Common myeloid progenitor, CD34-positive (primary cell): ENCODE measurements around the gene IDH3B.

ENCODE experiments used
- CTCF ChIA-PET: fragments of 350-600 bp; sonication (Branson Sonifier 250); formaldehyde crosslinking; loops from one replicate; lab custom pipeline; 2021; ENCODE audit warnings: antibody characterized with exemption; lab: Charles Lee
- POLR2A ChIA-PET: fragments of 350-600 bp; sonication (Branson Sonifier 250); formaldehyde crosslinking; loops from one replicate; lab custom pipeline; 2021; ENCODE audit warnings: antibody characterized with exemption; lab: Charles Lee
- DNase-seq, 3 donors: peaks; one replicate each; pipeline versions ENCODE4 v3.0.0 to v3.0.0-alpha.2; 2013
- H3K27ac ChIP-seq, 2 experiments: 1 replicate in 1 of 2; 2 replicates in 1 of 2; pipeline ENCODE4 v1.7.0; 2013; ENCODE audit warnings: inconsistent platforms in 2 of 2, low read length in 2 of 2, mild to moderate bottlenecking in 2 of 2, low read depth in 1 of 2, moderate library complexity in 1 of 2; ENCODE audit not compliant: severe bottlenecking in 2 of 2, insufficient read depth in 1 of 2, poor library complexity in 1 of 2
- H3K27me3 ChIP-seq, 5 experiments: replicated peaks in 2 of 5; 1 replicate in 3 of 5; 2 replicates in 2 of 5; pipeline versions ENCODE4 v1.6.1 to v1.7.0; 2013; ENCODE audit warnings: low read length in 4 of 5, mild to moderate bottlenecking in 2 of 5, moderate library complexity in 2 of 5, inconsistent platforms in 1 of 5; ENCODE audit not compliant: insufficient read depth in 5 of 5, control insufficient read depth in 4 of 5
- H3K36me3 ChIP-seq, 4 experiments: 1 replicate in 2 of 4; 2 replicates in 2 of 4; pipeline versions ENCODE4 v1.6.1 to v1.7.0; 2013; ENCODE audit warnings: low read length in 3 of 4, control low read depth in 1 of 4, mild to moderate bottlenecking in 1 of 4; ENCODE audit not compliant: control insufficient read depth in 4 of 4, insufficient read depth in 4 of 4
- H3K4me1 ChIP-seq, 4 experiments: 1 replicate in 3 of 4; 2 replicates in 1 of 4; pipeline versions ENCODE4 v1.6.1 to v1.7.1; 2013; ENCODE audit warnings: low read length in 3 of 4, mild to moderate bottlenecking in 3 of 4, control low read depth in 1 of 4, inconsistent platforms in 1 of 4, moderate library complexity in 1 of 4; ENCODE audit not compliant: control insufficient read depth in 4 of 4, insufficient read depth in 4 of 4; ENCODE audit errors: control extremely low read depth in 1 of 4
- H3K4me3 ChIP-seq, 7 experiments: 1 replicate in 4 of 7; 2 replicates in 3 of 7; pipeline versions ENCODE4 v1.5.1 to v1.7.0; 2013; ENCODE audit warnings: mild to moderate bottlenecking in 7 of 7, low read length in 6 of 7, moderate library complexity in 6 of 7, inconsistent platforms in 2 of 7, low read depth in 2 of 7, control low read depth in 1 of 7; ENCODE audit not compliant: insufficient read depth in 4 of 7, control insufficient read depth in 1 of 7; ENCODE audit errors: extremely low read depth in 1 of 7
- H3K9me3 ChIP-seq, 5 experiments: 1 replicate in 4 of 5; 2 replicates in 1 of 5; pipeline versions ENCODE4 v1.6.1 to v1.7.1; 2013; ENCODE audit warnings: low read length in 4 of 5, mild to moderate bottlenecking in 2 of 5, inconsistent platforms in 1 of 5, low read depth in 1 of 5, moderate library complexity in 1 of 5; ENCODE audit not compliant: control insufficient read depth in 4 of 5, insufficient read depth in 2 of 5; ENCODE audit errors: control extremely low read depth in 1 of 5
- WGBS: methylation state at CpG from one replicate; pipeline ENCODE4 v1.1.5; 2013; ENCODE audit not compliant: insufficient coverage; 5-methylcytosine and 5-hydroxymethylcytosine counted together

Gene IDH3B

GRCh38 chr20:2692036-2692885 is 28.2 kb upstream of the IDH3B start, which contains the start of gene EBF4:
Gene EBF4 (plus strand): TSS chr20:2692780. CDS start chr20:2693646, 866 bp downstream.
- ChIA-PET POLR2A (interaction anchor here (0.5 to 1.7 kb wide), 3 partner anchors 9 to 72 kb away, joined by 3 to 9 read pairs (median 3); no protein-coding TSS in a partner anchor), CTCF (interaction anchor here (0.9 to 4.4 kb wide), 3 partner anchors 9 to 51 kb away, joined by 3 to 24 read pairs (median 3); no protein-coding TSS in a partner anchor)
- peak in 2 of 3 donors; percentile 41 to 53 for DNase-seq
- Histone ChIP-seq H3K4me3 (peak within 1 kb of the TSS in 6 of 7 experiments; percentile 26 to 63 (median 48)), H3K27ac (no peak within 1 kb of the TSS), H3K9me3 (no peaks in the 10 kb centered on the region), H3K4me1 (peaks cover 4 to 41% (median 24%) of the 10 kb centered on the region in 4 experiments), H3K27me3 (peaks cover 0 to 60% (median 24%) of the 10 kb centered on the region in 5 experiments), H3K36me3 (no peaks in the 10 kb centered on the region)
- WGBS, result 9% methylated on average over 56 of the region's 106 CpGs

GRCh38 chr20:2691663-2692035 is 27.6 kb upstream of the IDH3B start:
- Histone ChIP-seq H3K4me1 (peaks cover 4 to 42% (median 25%) of the 10 kb centered on the region in 4 experiments), H3K27me3 (peaks cover 0 to 56% (median 24%) of the 10 kb centered on the region in 5 experiments), H3K9me3 (no peaks in the 10 kb centered on the region), H3K4me3 (no peak overlapping the region), H3K36me3 (no peaks in the 10 kb centered on the region), H3K27ac (no peak overlapping the region)
- DNase-seq, result no peak
- CTCF ChIA-PET, result interaction anchor here (1.0 to 4.4 kb wide), 3 partner anchors 9 to 51 kb away, joined by 3 to 24 read pairs (median 3); no protein-coding TSS in a partner anchor
- 94% methylated on average over 10 of the region's 10 CpGs for WGBS
- POLR2A ChIA-PET, result interaction anchor here (0.5 kb wide), 1 partner anchor 10 kb away, joined by 3 read pairs; no protein-coding TSS in a partner anchor

- no peak overlapping the region for H3K4me3 ChIP-seq
- no peak for DNase-seq
- H3K27me3 ChIP-seq, result peaks cover 0 to 51% (median 22%) of the 10 kb centered on the region in 5 experiments
- POLR2A ChIA-PET, result no interaction called here
- CTCF ChIA-PET, result interaction anchor here (1.0 to 4.4 kb wide), 3 partner anchors 10 to 52 kb away, joined by 3 to 24 read pairs (median 3); no protein-coding TSS in a partner anchor
- H3K27ac ChIP-seq, result no peak overlapping the region
- no peaks in the 10 kb centered on the region for H3K9me3 ChIP-seq
- no peaks in the 10 kb centered on the region for H3K36me3 ChIP-seq
- peaks cover 4 to 42% (median 25%) of the 10 kb centered on the region in 4 experiments for H3K4me1 ChIP-seq
- WGBS, result 90% methylated on average over 8 of the region's 8 CpGs
Measured at GRCh38 chr20:2691127-2691526, 27.1 kb upstream of the IDH3B start.

- H3K27me3 ChIP-seq, result peaks cover 0 to 47% (median 22%) of the 10 kb centered on the region in 5 experiments
- peak in 2 of 3 donors; percentile 53 to 55 for DNase-seq
- H3K9me3 ChIP-seq, result no peaks in the 10 kb centered on the region
- 7% methylated on average over 3 of the region's 6 CpGs for WGBS
- H3K36me3 ChIP-seq, result no peaks in the 10 kb centered on the region
- H3K4me3 ChIP-seq, result no peak overlapping the region
- no peak overlapping the region for H3K27ac ChIP-seq
- POLR2A ChIA-PET, result no interaction called here
- peaks cover 4 to 43% (median 26%) of the 10 kb centered on the region in 4 experiments for H3K4me1 ChIP-seq
- CTCF ChIA-PET, result interaction anchor here (0.7 to 4.4 kb wide), 6 partner anchors 9 to 53 kb away, joined by 3 to 45 read pairs (median 11); no protein-coding TSS in a partner anchor
Measured at GRCh38 chr20:2690718-2691117, 26.7 kb upstream of the IDH3B start.

GRCh38 chr20:2690213-2690612 is 26.2 kb upstream of the IDH3B start:
- POLR2A ChIA-PET, result no interaction called here
- Histone ChIP-seq H3K4me3 (no peak overlapping the region), H3K27me3 (peaks cover 0 to 42% (median 19%) of the 10 kb centered on the region in 5 experiments), H3K9me3 (no peaks in the 10 kb centered on the region), H3K36me3 (no peaks in the 10 kb centered on the region), H3K4me1 (peaks cover 4 to 45% (median 30%) of the 10 kb centered on the region in 4 experiments), H3K27ac (no peak overlapping the region)
- WGBS, result 43% methylated on average over 1 of the region's 3 CpGs
- CTCF ChIA-PET, result interaction anchor here (0.7 to 4.1 kb wide), 9 partner anchors 9 to 65 kb away, joined by 3 to 45 read pairs (median 8); no protein-coding TSS in a partner anchor
- no peak for DNase-seq

- POLR2A ChIA-PET, result interaction anchor here (1.0 to 1.5 kb wide), 2 partner anchors 19 to 64 kb away, joined by 3 to 4 read pairs; no protein-coding TSS in a partner anchor
- Histone ChIP-seq H3K27ac (no peak overlapping the region), H3K36me3 (no peaks in the 10 kb centered on the region), H3K4me1 (peaks cover 6 to 38% (median 29%) of the 10 kb centered on the region in 4 experiments), H3K9me3 (no peaks in the 10 kb centered on the region), H3K4me3 (peak overlapping the region in 2 of 7 experiments; percentile 34 to 64), H3K27me3 (peaks cover 0 to 21% (median 8%) of the 10 kb centered on the region in 5 experiments)
- DNase-seq, result peak; percentile 76 to 93 (median 92)
- 10% methylated on average over 17 of the region's 18 CpGs for WGBS
- CTCF ChIA-PET, result interaction anchor here (0.7 to 5.6 kb wide), 27 partner anchors 11 to 313 kb away, joined by 3 to 56 read pairs (median 5); partner anchors contain the start of gene IDH3B
Measured at GRCh38 chr20:2688041-2688591, 24.1 kb upstream of the IDH3B start.
